Gastrocnemius medialis (tissue), 4 donors: ENCODE results near the gene SPEN.

Experiments
- CTCF ChIP-seq, 5 experiments: fragments of 450-650 bp in 3 of 5; fragments of 200-600 bp in 2 of 5; sonication (generic) in 2 of 5; IDR thresholded peaks in 4 of 5; conservative IDR thresholded peaks in 1 of 5; 1 replicate in 4 of 5; 2 replicates in 1 of 5; pipeline ENCODE4 v1.5.1; 2016 to 2019; ENCODE audit warnings: antibody characterized with exemption in 5 of 5, mild to moderate bottlenecking in 3 of 5, moderate library complexity in 3 of 5
- POLR2A ChIP-seq, 2 donors: fragments of 450-650 bp; IDR thresholded peaks; one replicate each; pipeline ENCODE4 v1.6.1; 2017; ENCODE audit warnings: antibody characterized with exemption in 2 of 2, mild to moderate bottlenecking in 2 of 2, moderate library complexity in 2 of 2

- TF ChIP-seq CTCF (IDR thresholded peaks at IDR 0.05 in 4 of 5, conservative IDR thresholded peaks at IDR 0.05 in 1 of 5): no peak
- no peak for TF ChIP-seq POLR2A (IDR thresholded peaks at IDR 0.05)
Observed at GRCh38 chr1:15851210-15852035, 3.9 kb downstream of the SPEN start.
